K562 (cell line): ENCODE data around the gene NQO2. TPM values are rescaled to one million over a fixed set of nuclear protein-coding genes. Genes with fewer than 3 reads are reported as not detected.
A peak's percentile ranks its signal among the peaks of the same experiment; 100 is the strongest.

Source experiments
- ARNT ChIP-seq, 2 experiments: fragments of 450-650 bp; IDR thresholded peaks; 2 replicates each; pipeline ENCODE4 v1.6.1; 2016; ENCODE audit warnings: mild to moderate bottlenecking in 1 of 2
- BRCA1 ChIP-seq, 2 experiments: fragments of 450-650 bp in 1 of 2; sonication (generic) in 1 of 2; formaldehyde crosslinking in 1 of 2; IDR thresholded peaks; 2 replicates each; pipeline versions ENCODE4 v1.5.0 to v1.6.1; 2017 to 2020; ENCODE audit warnings: mild to moderate bottlenecking in 1 of 2, missing genetic modification reagents in 1 of 2
- CC2D1A ChIP-seq: fragments of 450-650 bp; IDR thresholded peaks from 2 replicates; pipeline ENCODE4 v1.6.1; 2017; ENCODE audit warnings: mild to moderate bottlenecking
- MTA1 ChIP-seq: fragments of 450-650 bp; IDR thresholded peaks from 2 replicates; pipeline ENCODE4 v1.6.1; 2017; ENCODE audit warnings: borderline replicate concordance
- MTA2 ChIP-seq: fragments of 450-650 bp; IDR thresholded peaks from 2 replicates; pipeline ENCODE4 v1.6.1; 2016; ENCODE audit warnings: low read depth
- POLR2H ChIP-seq: IDR thresholded peaks from 2 replicates; pipeline ENCODE4 v1.6.1; 2016; ENCODE audit warnings: missing genetic modification characterization, low read depth, mild to moderate bottlenecking, control low read depth, missing compliant biosample characterization, moderate library complexity
- SRSF9 ChIP-seq: fragments of 200-400 bp; formaldehyde crosslinking; IDR thresholded peaks from 2 replicates; pipeline ENCODE4 v1.6.1; 2017; ENCODE audit warnings: low read depth, low read length, borderline replicate concordance
- ZNF239 ChIP-seq: fragments of 250-450 bp; sonication (Bioruptor Pico); IDR thresholded peaks from 2 replicates; pipeline ENCODE4 v1.4.0; 2020; ENCODE audit warnings: mild to moderate bottlenecking
- ZNF551 ChIP-seq: fragments of 250-450 bp; sonication (Bioruptor Pico); IDR thresholded peaks from 2 replicates; pipeline ENCODE4 v1.5.0; 2021; ENCODE audit warnings: mild to moderate bottlenecking, moderate library complexity
- polyA plus RNA-seq, 8 experiments: library from polyadenylated mRNA; depleted of rRNA in 4 of 8; stranded (reverse) in 5 of 8; unstranded in 3 of 8; fragments of >200 nt; fragmentation: Nextera tagmentation in 2 of 8; fragmentation: Illumina TruSeq in 1 of 8; extraction: Ambion mirVana in 2 of 8; extraction: Trizol in 1 of 8; gene quantifications; 2 replicates each; pipeline versions ENCODE4 v1.2.1 to v1.2.3, GENCODE V29; 2011 to 2014; ENCODE audit warnings: inconsistent platforms in 1 of 8, missing spikeins in 1 of 8
- total RNA-seq, 7 experiments: library from RNA; depleted of rRNA in 6 of 7; stranded (reverse); fragments of >200 nt in 6 of 7; fragmentation: Illumina TruSeq in 2 of 7; extraction: Trizol in 2 of 7; gene quantifications; 2 replicates each; pipeline versions ENCODE4 v1.2.1 to v1.2.3, GENCODE V29; 2011 to 2021; ENCODE audit warnings: low replicate concordance in 1 of 7
- TF ChIP-seq, protein P1 (sequence below): fragments of 450-650 bp; IDR thresholded peaks from 2 replicates; pipeline ENCODE4 v1.6.1; 2017; ENCODE audit warnings: antibody characterized with exemption, mild to moderate bottlenecking
- TF ChIP-seq, protein P2 (sequence below): sonication (generic); formaldehyde crosslinking; IDR thresholded peaks from 2 replicates; pipeline ENCODE4 v1.9.0; 2022; ENCODE audit warnings: mild to moderate bottlenecking, missing genetic modification reagents
- TF ChIP-seq, protein P3 (sequence below): sonication (generic); formaldehyde crosslinking; IDR thresholded peaks from 2 replicates; pipeline ENCODE4 v1.8.0; 2022; ENCODE audit warnings: mild to moderate bottlenecking, missing genetic modification reagents, borderline replicate concordance
- TF ChIP-seq, protein P4 (sequence below), 2 experiments: IDR thresholded peaks; 2 replicates each; pipeline ENCODE4 v1.6.1; 2012; ENCODE audit warnings: improper control_type of control experiment in 2 of 2, low read depth in 2 of 2, low read length in 2 of 2, borderline replicate concordance in 1 of 2
- TF ChIP-seq, protein P5 (sequence below): fragments of 250-450 bp; sonication (Bioruptor Pico); IDR thresholded peaks from 2 replicates; pipeline ENCODE4 v1.8.0; 2022; ENCODE audit warnings: moderate library complexity, mild to moderate bottlenecking, inconsistent platforms
- TF ChIP-seq, protein P6 (sequence below): fragments of 250-450 bp; sonication (Bioruptor Pico); IDR thresholded peaks from 2 replicates; pipeline ENCODE4 v1.8.0; 2021; ENCODE audit warnings: moderate library complexity, mild to moderate bottlenecking, inconsistent platforms

The NQO2 gene
- total and polyA plus RNA-seq, 9 of the 15 experiments (the other 6 are each of a cell fraction or from before 2014, with no cell fraction given) = 54.6 to 214 (median 116) TPM

DNA sequence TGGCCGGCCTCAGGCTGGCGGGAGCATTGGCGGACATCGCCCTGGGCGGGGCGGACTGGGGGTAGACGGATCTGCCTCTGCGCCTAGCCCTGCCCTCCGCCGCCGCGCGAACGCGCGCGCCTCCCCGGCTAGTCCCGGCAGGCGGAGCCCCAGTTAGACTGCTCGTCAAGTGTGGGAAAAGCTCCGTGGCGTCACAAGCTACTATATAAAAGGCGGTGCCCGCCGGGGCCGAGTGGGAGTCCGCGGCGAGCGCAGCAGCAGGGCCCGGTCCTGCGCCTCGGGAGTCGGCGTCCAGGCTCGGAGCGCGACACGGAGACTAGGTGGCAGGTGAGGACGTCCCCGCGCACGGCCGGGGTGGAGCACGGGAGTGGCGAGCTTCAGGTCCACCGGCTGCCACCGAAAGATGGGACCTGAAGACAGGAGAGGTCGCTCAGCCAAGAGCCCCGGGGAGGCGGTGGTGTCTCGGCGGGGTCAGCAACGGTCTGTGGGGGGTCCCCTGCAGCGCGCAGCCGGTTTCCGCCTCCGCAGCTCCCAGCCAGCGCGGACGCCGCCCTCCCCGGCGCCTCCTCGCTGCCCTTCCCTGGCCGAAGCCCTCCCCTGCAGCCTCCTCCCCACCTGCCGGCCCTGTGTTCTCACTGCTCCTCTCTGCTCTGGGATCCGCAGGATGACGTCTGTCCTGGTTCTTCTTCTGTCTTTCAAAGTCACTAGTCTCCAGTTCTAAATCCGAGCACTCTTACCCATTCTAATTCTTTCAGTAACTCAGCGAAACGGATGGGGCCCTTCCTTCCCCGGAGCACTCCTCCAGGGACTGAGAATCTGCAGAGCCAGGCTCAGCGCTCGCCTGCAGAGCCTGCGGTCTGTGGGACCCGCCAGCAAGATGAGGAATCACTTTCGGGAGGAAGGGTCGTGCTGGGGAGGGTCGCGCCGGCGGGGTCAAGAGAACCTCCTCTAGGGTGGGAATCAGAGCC lies 64.3 kb downstream of the NQO2 start (continued):
- TF ChIP-seq, protein P1, sequence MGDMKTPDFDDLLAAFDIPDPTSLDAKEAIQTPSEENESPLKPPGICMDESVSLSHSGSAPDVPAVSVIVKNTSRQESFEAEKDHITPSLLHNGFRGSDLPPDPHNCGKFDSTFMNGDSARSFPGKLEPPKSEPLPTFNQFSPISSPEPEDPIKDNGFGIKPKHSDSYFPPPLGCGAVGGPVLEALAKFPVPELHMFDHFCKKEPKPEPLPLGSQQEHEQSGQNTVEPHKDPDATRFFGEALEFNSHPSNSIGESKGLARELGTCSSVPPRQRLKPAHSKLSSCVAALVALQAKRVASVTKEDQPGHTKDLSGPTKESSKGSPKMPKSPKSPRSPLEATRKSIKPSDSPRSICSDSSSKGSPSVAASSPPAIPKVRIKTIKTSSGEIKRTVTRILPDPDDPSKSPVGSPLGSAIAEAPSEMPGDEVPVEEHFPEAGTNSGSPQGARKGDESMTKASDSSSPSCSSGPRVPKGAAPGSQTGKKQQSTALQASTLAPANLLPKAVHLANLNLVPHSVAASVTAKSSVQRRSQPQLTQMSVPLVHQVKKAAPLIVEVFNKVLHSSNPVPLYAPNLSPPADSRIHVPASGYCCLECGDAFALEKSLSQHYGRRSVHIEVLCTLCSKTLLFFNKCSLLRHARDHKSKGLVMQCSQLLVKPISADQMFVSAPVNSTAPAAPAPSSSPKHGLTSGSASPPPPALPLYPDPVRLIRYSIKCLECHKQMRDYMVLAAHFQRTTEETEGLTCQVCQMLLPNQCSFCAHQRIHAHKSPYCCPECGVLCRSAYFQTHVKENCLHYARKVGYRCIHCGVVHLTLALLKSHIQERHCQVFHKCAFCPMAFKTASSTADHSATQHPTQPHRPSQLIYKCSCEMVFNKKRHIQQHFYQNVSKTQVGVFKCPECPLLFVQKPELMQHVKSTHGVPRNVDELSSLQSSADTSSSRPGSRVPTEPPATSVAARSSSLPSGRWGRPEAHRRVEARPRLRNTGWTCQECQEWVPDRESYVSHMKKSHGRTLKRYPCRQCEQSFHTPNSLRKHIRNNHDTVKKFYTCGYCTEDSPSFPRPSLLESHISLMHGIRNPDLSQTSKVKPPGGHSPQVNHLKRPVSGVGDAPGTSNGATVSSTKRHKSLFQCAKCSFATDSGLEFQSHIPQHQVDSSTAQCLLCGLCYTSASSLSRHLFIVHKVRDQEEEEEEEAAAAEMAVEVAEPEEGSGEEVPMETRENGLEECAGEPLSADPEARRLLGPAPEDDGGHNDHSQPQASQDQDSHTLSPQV = peak; percentile 19; the same call in 1 of the 2 replicates
- TF ChIP-seq, protein P2, sequence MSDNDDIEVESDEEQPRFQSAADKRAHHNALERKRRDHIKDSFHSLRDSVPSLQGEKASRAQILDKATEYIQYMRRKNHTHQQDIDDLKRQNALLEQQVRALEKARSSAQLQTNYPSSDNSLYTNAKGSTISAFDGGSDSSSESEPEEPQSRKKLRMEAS (CRISPR knock-in tag) = peak; percentile 64
- TF ChIP-seq POLR2H = peak; percentile 85
- TF ChIP-seq, protein P3, sequence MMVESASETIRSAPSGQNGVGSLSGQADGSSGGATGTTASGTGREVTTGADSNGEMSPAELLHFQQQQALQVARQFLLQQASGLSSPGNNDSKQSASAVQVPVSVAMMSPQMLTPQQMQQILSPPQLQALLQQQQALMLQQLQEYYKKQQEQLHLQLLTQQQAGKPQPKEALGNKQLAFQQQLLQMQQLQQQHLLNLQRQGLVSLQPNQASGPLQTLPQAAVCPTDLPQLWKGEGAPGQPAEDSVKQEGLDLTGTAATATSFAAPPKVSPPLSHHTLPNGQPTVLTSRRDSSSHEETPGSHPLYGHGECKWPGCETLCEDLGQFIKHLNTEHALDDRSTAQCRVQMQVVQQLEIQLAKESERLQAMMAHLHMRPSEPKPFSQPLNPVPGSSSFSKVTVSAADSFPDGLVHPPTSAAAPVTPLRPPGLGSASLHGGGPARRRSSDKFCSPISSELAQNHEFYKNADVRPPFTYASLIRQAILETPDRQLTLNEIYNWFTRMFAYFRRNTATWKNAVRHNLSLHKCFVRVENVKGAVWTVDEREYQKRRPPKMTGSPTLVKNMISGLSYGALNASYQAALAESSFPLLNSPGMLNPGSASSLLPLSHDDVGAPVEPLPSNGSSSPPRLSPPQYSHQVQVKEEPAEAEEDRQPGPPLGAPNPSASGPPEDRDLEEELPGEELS (CRISPR knock-in tag) = peak; percentile 56; the same call in 1 of the 2 replicates
- TF ChIP-seq ZNF239 (CRISPR knock-in tag) = no peak
- TF ChIP-seq ZNF551 (CRISPR knock-in tag) = no peak
- TF ChIP-seq SRSF9 = no peak
- peak; percentile 35; the same call in 1 of the 2 replicates for TF ChIP-seq MTA1
- no peak; a peak in 1 of 4 replicates for TF ChIP-seq ARNT (IDR thresholded peaks at IDR 0.05)
- TF ChIP-seq MTA2 = 0 out of 2 replicates have a peak, but pooled peaks have one; percentile 8
- TF ChIP-seq, protein P4, sequence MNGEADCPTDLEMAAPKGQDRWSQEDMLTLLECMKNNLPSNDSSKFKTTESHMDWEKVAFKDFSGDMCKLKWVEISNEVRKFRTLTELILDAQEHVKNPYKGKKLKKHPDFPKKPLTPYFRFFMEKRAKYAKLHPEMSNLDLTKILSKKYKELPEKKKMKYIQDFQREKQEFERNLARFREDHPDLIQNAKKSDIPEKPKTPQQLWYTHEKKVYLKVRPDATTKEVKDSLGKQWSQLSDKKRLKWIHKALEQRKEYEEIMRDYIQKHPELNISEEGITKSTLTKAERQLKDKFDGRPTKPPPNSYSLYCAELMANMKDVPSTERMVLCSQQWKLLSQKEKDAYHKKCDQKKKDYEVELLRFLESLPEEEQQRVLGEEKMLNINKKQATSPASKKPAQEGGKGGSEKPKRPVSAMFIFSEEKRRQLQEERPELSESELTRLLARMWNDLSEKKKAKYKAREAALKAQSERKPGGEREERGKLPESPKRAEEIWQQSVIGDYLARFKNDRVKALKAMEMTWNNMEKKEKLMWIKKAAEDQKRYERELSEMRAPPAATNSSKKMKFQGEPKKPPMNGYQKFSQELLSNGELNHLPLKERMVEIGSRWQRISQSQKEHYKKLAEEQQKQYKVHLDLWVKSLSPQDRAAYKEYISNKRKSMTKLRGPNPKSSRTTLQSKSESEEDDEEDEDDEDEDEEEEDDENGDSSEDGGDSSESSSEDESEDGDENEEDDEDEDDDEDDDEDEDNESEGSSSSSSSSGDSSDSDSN (IDR thresholded peaks at IDR 0.05; ENCODE audit: borderline replicate concordance in 1 of 2, low read depth in 2 of 2, low read length in 2 of 2) = peak in 1 of 2 experiments; percentile 24; a peak in 3 of 4 replicates
- TF ChIP-seq, protein P5, sequence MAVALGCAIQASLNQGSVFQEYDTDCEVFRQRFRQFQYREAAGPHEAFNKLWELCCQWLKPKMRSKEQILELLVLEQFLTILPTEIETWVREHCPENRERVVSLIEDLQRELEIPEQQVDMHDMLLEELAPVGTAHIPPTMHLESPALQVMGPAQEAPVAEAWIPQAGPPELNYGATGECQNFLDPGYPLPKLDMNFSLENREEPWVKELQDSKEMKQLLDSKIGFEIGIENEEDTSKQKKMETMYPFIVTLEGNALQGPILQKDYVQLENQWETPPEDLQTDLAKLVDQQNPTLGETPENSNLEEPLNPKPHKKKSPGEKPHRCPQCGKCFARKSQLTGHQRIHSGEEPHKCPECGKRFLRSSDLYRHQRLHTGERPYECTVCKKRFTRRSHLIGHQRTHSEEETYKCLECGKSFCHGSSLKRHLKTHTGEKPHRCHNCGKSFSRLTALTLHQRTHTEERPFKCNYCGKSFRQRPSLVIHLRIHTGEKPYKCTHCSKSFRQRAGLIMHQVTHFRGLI (CRISPR knock-in tag) = no peak
- TF ChIP-seq BRCA1 (IDR thresholded peaks at IDR 0.05) = no peak
- no peak for TF ChIP-seq BRCA1 (CRISPR knock-in tag; IDR thresholded peaks at IDR 0.05)
- TF ChIP-seq, protein P6, sequence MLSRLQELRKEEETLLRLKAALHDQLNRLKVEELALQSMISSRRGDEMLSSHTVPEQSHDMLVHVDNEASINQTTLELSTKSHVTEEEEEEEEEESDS (CRISPR knock-in tag) = no peak
- no peak for TF ChIP-seq CC2D1A
